Measurements from ENCODE around the gene RPL14. TPM values are rescaled to one million over a fixed set of nuclear protein-coding genes. Genes with fewer than 3 reads are reported as not detected.

RPL14 gene
- total and polyA plus RNA-seq, 8 donors = 163 to 2,267 (median 564) TPM

Small RNA genes lying within 50 kb of the gene (small RNA-seq; reads per million reads assigned to genes)
- gene RNU5B-2P = 0 to 0.15 (median 0.12) reads per million in 4 donors

Other genes starting within 250 kb of the RPL14 start
- 10 to 100 TPM in 4 of 5 donors, 1 to 10 TPM in 1; 2.6 to 44.5 (median 18.3) TPM for gene EIF1B, start 147.6 kb upstream of the RPL14 start, total RNA-seq
- gene EIF1B, start 147.6 kb upstream of the RPL14 start, polyA plus RNA-seq = 10 to 100 TPM; 52.7 to 76.8 (median 68.3) TPM
- gene ENTPD3, start 70.2 kb upstream of the RPL14 start, total RNA-seq = 1 to 10 TPM in 1 of 5 donors, not detected in 4; 2.2 TPM
- gene ENTPD3, start 70.2 kb upstream of the RPL14 start, polyA plus RNA-seq = 1 to 10 TPM in 2 of 3 donors, under 1 TPM in 1; 0.93 to 3.8 (median 2.9) TPM
- 100 to 1,000 TPM in 1 of 5 donors, 10 to 100 TPM in 2, 1 to 10 TPM in 2; 1.2 to 137 (median 11.0) TPM for gene ZNF619, start 19.8 kb downstream of the RPL14 start, total RNA-seq
- gene ZNF619, start 19.8 kb downstream of the RPL14 start, polyA plus RNA-seq = 1 to 10 TPM in 2 of 3 donors, under 1 TPM in 1; 0.83 to 1.5 (median 1.1) TPM
- 10 to 100 TPM in 1 of 5 donors, 1 to 10 TPM in 3, not detected in 1; 1.3 to 77.0 (median 4.2) TPM for gene ZNF620, start 48.7 kb downstream of the RPL14 start, total RNA-seq
- gene ZNF620, start 48.7 kb downstream of the RPL14 start, polyA plus RNA-seq = 1 to 10 TPM in 2 of 3 donors, under 1 TPM in 1; 0.92 to 1.9 (median 1.0) TPM
- gene ZNF621, start 67.6 kb downstream of the RPL14 start, total RNA-seq = 10 to 100 TPM in 4 of 5 donors, 1 to 10 TPM in 1; 6.7 to 56.0 (median 30.4) TPM
- 1 to 10 TPM; 5.7 to 9.0 (median 8.5) TPM for gene ZNF621, start 67.6 kb downstream of the RPL14 start, polyA plus RNA-seq